K562 (cell line): ENCODE measurements around the gene HLA-DMB. TPM values are rescaled to one million over a fixed set of nuclear protein-coding genes. Genes with fewer than 3 reads are reported as not detected.

ENCODE experiments used
- BDP1 ChIP-seq: IDR thresholded peaks from 3 replicates; pipeline ENCODE4 v1.6.1; 2011; ENCODE audit not compliant: insufficient read length, insufficient read depth
- ELF1 ChIP-seq: fragments of 200-800 bp; sonication (Bioruptor generic); IDR thresholded peaks from 2 replicates; pipeline ENCODE4 v1.6.1; 2016; ENCODE audit warnings: missing genetic modification characterization, missing compliant biosample characterization
- FOXJ2 ChIP-seq: fragments of 200-800 bp; sonication (Bioruptor generic); IDR thresholded peaks from 2 replicates; pipeline ENCODE4 v1.6.1; 2016; ENCODE audit warnings: missing genetic modification characterization, missing compliant biosample characterization
- HEY1 ChIP-seq: fragments of 250-450 bp; sonication (Bioruptor Pico); IDR thresholded peaks from 2 replicates; pipeline ENCODE4 v1.5.0; 2020; ENCODE audit warnings: mild to moderate bottlenecking, moderate library complexity, borderline replicate concordance
- HNRNPUL1 ChIP-seq: fragments of 200-400 bp; formaldehyde crosslinking; IDR thresholded peaks from 2 replicates; pipeline ENCODE4 v1.6.1; 2017; ENCODE audit warnings: low read length
- L3MBTL2 ChIP-seq: fragments of 450-650 bp; IDR thresholded peaks from 2 replicates; pipeline ENCODE4 v1.6.1; 2016; ENCODE audit warnings: mild to moderate bottlenecking, moderate library complexity
- MNT ChIP-seq, 2 experiments: fragments of 450-650 bp; conservative IDR thresholded peaks; 2 replicates each; pipeline ENCODE4 v1.6.1; 2017; ENCODE audit warnings: mild to moderate bottlenecking in 2 of 2, moderate library complexity in 2 of 2
- POU5F1 ChIP-seq: fragments of 150-350 bp; IDR thresholded peaks from 2 replicates; pipeline ENCODE4 v1.6.1; 2014; ENCODE audit warnings: borderline replicate concordance, low read length, low read depth, mild to moderate bottlenecking; ENCODE audit not compliant: partially characterized antibody
- PTBP1 ChIP-seq: fragments of 200-400 bp; formaldehyde crosslinking; IDR thresholded peaks from 2 replicates; pipeline ENCODE4 v1.6.1; 2017; ENCODE audit warnings: low read depth, low read length
- RBBP5 ChIP-seq: fragments of 200-600 bp; sonication (generic); IDR thresholded peaks from 2 replicates; pipeline ENCODE4 v1.6.1; 2012; ENCODE audit warnings: borderline replicate concordance, mild to moderate bottlenecking, low read length, control low read depth, inconsistent platforms; ENCODE audit not compliant: insufficient read depth, poor library complexity, severe bottlenecking
- SIN3A ChIP-seq, 2 experiments: fragments of 150-350 bp in 1 of 2; IDR thresholded peaks; 2 replicates each; pipeline ENCODE4 v1.6.1; 2011 to 2016; ENCODE audit warnings: borderline replicate concordance in 2 of 2, low read depth in 2 of 2, low read length in 2 of 2, mild to moderate bottlenecking in 2 of 2, moderate library complexity in 2 of 2; ENCODE audit not compliant: control insufficient read depth in 1 of 2
- SMARCA5 ChIP-seq: fragments of 450-650 bp; IDR thresholded peaks from 2 replicates; pipeline ENCODE4 v1.6.1; 2016
- SP1 ChIP-seq: sonication (generic); formaldehyde crosslinking; IDR thresholded peaks from 2 replicates; pipeline ENCODE4 v1.8.1; 2022; ENCODE audit warnings: mild to moderate bottlenecking, missing genetic modification reagents
- TFE3 ChIP-seq: fragments of 450-650 bp; formaldehyde crosslinking; IDR thresholded peaks from 2 replicates; pipeline ENCODE4 v1.4.0; 2020; ENCODE audit warnings: mild to moderate bottlenecking, mixed read lengths
- TRIM24 ChIP-seq, 2 experiments: fragments of 450-650 bp; IDR thresholded peaks; 2 replicates each; pipeline ENCODE4 v1.6.1; 2016
- ZBTB11 ChIP-seq, 3 experiments: fragments of 200-800 bp in 1 of 3; fragments of 250-450 bp in 1 of 3; fragments of 450-650 bp in 1 of 3; sonication (Bioruptor Pico) in 1 of 3; sonication (Bioruptor generic) in 1 of 3; formaldehyde crosslinking in 1 of 3; IDR thresholded peaks; 2 replicates each; pipeline versions ENCODE4 v1.6.1 to v1.8.0; 2016 to 2022; ENCODE audit warnings: mild to moderate bottlenecking in 2 of 3, missing genetic modification characterization in 2 of 3, missing compliant biosample characterization in 1 of 3, moderate library complexity in 1 of 3
- ZNF12 ChIP-seq: sonication (generic); formaldehyde crosslinking; IDR thresholded peaks from 2 replicates; pipeline ENCODE4 v1.4.0; 2020; ENCODE audit warnings: mild to moderate bottlenecking, missing genetic modification reagents
- ZNF280A ChIP-seq: fragments of 450-650 bp; IDR thresholded peaks from 2 replicates; pipeline ENCODE4 v1.6.1; 2018; ENCODE audit warnings: mild to moderate bottlenecking, low read depth; ENCODE audit not compliant: partially characterized antibody
- polyA plus RNA-seq, 8 experiments: library from polyadenylated mRNA; depleted of rRNA in 4 of 8; stranded (reverse) in 5 of 8; unstranded in 3 of 8; fragments of >200 nt; fragmentation: Nextera tagmentation in 2 of 8; fragmentation: Illumina TruSeq in 1 of 8; extraction: Ambion mirVana in 2 of 8; extraction: Trizol in 1 of 8; gene quantifications; 2 replicates each; pipeline versions ENCODE4 v1.2.1 to v1.2.3, GENCODE V29; 2011 to 2014; ENCODE audit warnings: inconsistent platforms in 1 of 8, missing spikeins in 1 of 8
- total RNA-seq, 7 experiments: library from RNA; depleted of rRNA in 6 of 7; stranded (reverse); fragments of >200 nt in 6 of 7; fragmentation: Illumina TruSeq in 2 of 7; extraction: Trizol in 2 of 7; gene quantifications; 2 replicates each; pipeline versions ENCODE4 v1.2.1 to v1.2.3, GENCODE V29; 2011 to 2021; ENCODE audit warnings: low replicate concordance in 1 of 7

HLA-DMB gene
- total and polyA plus RNA-seq, 9 of the 15 experiments (the other 6 are each of a cell fraction or from before 2014, with no cell fraction given): 0.38 TPM; not detected in 8

GRCh38 chr6:32973144-32974015, 32.6 kb upstream of the HLA-DMB start (continued):
- TF ChIP-seq SMARCA5: no peak
- no peak for TF ChIP-seq RBBP5
- TF ChIP-seq HEY1 (CRISPR knock-in tag): no peak
- TF ChIP-seq MNT (conservative IDR thresholded peaks at IDR 0.05): no peak
- TF ChIP-seq POU5F1: no peak
- no peak for TF ChIP-seq ELF1 (tag)
- no peak; the same call in 1 of the 2 replicates for TF ChIP-seq SP1 (CRISPR knock-in tag)
- TF ChIP-seq PTBP1: no peak
- no peak for TF ChIP-seq TFE3 (CRISPR knock-in tag)
- TF ChIP-seq SIN3A (IDR thresholded peaks at IDR 0.05; ENCODE audit: borderline replicate concordance in 2 of 2, control insufficient read depth in 1 of 2, low read depth in 2 of 2, low read length in 2 of 2): peak; percentile 10 to 17; a peak in 2 of 4 replicates
- TF ChIP-seq ZBTB11 (CRISPR knock-in tag; IDR thresholded peaks at IDR 0.05): no peak
- TF ChIP-seq BDP1: no peak
- no peak for TF ChIP-seq FOXJ2 (tag)
- no peak for TF ChIP-seq L3MBTL2
- no peak for TF ChIP-seq ZNF12 (CRISPR knock-in tag)
- TF ChIP-seq TRIM24 (IDR thresholded peaks at IDR 0.05): no peak
- no peak for TF ChIP-seq ZNF280A
- peak; percentile 69; the same call in 1 of the 2 replicates for TF ChIP-seq HNRNPUL1
